HTERT RPE-1 (cell line): ENCODE measurements around the gene GRM8.

Experiments
- in situ Hi-C: fragments of 300-500 bp; cut with MboI; formaldehyde crosslinking; loops from 4 replicates; pipeline ENCODE4 v1.14.3; 2020; ENCODE audit warnings: low sequenced_read_pairs

The GRM8 gene

GRCh38 chr7:127252778-127253280 is at the start of gene GRM8:
Gene GRM8 (minus strand): TSS chr7:127252941.
- in situ Hi-C loops, result no loop called here

DNA sequence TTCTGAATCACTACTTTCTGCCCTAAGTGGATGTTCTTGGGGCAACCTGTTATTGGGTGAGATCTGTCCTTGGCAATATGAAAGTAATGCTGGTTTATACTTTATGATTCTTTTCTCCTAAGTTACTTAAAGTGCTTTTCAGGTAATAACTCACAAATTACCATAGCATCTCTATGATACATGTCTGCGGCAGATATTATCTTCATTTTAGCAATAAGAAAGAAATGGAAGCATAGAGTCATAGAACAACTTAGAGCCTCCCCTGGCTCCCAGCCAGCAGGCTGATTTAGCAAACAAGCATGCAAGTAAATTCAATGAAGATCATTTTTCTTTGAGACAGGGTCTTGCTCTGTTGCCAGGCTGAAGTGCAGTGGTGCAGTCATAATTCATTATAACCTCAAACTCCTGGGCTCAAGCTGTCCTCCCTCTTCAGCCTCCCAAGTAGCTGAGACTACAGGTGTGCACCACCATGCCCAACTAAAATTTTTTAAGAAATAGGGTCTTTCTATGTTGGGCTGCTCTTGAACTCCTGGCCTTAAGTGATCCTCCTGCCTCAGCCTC is 38.1 kb upstream of the GRM8 start:
- in situ Hi-C loops, result no loop called here

- in situ Hi-C loops, result no loop called here
Measured at GRCh38 chr7:127290116-127290655, 37.4 kb upstream of the GRM8 start.

- in situ Hi-C loops, result no loop called here
Measured at GRCh38 chr7:127287133-127287532, 34.4 kb upstream of the GRM8 start.

DNA sequence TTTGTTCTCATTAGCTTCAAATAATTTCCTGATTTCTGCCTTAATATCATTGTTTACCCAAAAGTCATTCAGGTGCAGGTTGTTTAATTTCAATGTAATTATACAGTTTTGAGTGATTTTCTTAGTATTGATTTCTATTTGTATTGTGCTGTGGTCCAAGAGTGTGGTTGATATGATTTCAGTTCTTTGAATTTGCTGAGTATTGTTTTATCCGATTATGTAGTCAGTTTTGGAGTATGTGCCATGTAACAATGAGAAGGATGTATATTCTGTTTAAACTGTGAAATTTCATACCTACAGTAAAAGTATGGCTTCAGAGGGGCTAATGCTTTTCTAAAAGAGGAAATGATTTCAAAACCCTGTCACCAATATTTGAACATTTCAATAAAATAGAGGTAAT is 17.4 kb upstream of the GRM8 start:
- in situ Hi-C loops, result no loop called here

DNA sequence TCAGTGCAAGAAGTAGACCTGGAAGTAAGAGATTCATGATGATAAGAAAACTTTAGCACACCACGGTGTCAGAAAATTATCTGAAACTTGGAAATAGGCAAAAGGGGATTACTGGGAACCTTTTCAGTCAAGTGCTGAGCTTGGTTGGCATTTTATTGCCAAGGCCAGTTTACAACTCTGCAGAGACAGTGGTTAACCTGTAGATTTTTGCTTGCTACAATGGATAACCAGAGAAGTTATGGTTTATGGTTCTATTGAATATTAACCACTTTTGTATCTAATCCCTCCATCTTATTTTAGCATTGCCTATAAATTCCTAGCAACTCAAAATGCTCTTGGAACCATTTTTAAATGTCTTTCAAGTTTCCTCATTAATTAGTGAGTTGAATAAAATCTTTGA is 13.3 kb upstream of the GRM8 start:
- in situ Hi-C loops, result no loop called here

DNA sequence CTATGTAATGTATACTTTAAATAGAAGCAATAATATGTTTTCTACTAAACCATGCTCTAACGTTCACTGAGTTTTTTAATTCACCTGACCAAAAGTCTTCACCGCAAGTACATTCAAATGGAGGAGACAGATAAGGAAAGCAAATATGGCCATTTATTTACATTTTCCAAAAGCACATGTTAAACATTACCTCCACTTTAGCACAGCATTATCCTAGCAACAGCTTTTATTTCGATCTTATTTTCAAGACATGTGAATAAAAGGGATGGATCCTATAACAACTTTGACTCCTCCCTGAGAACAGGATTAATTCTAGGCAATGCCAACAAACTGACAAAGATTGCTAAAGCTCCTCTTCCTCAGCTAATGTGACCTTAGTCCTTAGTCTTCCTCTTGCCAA is 11.5 kb upstream of the GRM8 start:
- in situ Hi-C loops, result no loop called here

- in situ Hi-C loops, result no loop called here
Measured at GRCh38 chr7:127258111-127258510, 5.4 kb upstream of the GRM8 start.

DNA sequence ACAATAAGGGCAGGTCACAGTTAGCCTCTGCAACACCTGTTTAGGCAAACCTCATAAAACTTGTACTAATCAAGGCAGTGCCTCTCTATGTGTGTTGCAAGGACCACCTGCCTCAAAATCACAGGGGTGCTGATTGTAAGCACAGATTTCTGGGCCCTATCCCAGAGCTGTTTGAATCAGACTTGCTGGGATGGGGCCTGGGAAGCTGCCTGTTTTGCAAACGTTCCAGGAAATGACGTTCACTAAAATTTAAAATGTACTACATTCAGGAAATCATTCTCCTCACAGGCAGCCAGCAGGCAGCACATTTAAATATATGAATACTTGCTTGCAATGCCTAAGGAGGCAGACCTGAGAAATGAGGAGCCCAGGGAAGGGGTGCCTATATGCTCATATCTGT is 4.3 kb upstream of the GRM8 start:
- in situ Hi-C loops, result no loop called here

DNA sequence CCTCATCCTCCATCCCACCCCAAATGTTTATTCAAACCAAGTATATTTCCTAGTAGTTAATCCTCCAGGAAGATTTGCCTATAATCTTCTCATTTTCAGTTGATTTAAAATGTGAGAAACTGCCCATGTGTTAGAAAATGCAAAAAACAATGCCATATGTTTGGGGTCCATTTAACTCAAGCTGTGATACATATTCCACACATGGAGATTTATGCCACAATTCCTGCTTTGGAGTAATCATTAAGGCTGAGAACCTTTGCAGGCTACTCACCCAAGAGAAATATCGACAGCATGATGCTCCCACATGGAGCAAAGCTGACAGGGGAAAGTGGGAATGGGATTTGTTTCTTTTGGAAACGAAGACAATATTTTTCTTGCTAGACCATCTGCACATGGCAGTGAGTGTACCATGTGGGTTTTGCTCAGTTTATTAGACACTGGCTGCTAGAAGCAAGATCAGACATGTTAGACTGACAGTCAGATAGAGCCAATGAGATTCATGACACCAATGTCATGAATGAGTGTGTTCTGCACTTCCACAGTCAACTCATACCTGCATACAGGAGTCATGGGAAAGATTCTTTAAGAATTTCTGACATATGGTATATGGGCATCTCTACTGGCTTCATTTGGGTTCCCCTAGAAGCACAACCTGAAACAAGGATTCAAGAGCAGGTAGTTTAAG is 3.4 kb upstream of the GRM8 start:
- in situ Hi-C loops, result no loop called here

DNA sequence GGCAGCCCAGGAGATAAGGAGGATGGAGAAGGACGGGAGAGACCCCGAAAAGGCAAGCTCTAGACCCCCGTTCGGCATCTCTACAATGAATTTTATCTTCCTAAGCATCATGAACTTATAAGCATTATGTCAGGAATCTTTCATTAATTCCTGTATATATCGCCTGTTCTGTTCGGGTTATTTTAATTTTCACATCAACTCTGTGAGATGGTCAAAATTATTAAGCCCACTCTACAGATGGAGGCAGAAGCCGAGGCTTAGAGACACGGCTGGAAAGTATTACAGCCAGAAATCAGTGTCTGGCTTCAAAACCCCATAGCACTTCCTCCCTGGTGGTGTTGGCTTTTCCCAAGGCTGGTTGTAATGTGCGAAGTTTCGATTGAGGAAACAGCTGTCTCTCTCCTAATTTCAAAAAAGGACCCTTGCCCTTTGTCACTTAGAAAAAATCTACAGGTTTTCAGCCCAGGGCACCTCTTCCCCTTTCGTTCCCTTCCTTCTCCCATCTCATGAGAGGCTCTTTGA is 1.5 kb upstream of the GRM8 start:
- in situ Hi-C loops, result no loop called here

DNA sequence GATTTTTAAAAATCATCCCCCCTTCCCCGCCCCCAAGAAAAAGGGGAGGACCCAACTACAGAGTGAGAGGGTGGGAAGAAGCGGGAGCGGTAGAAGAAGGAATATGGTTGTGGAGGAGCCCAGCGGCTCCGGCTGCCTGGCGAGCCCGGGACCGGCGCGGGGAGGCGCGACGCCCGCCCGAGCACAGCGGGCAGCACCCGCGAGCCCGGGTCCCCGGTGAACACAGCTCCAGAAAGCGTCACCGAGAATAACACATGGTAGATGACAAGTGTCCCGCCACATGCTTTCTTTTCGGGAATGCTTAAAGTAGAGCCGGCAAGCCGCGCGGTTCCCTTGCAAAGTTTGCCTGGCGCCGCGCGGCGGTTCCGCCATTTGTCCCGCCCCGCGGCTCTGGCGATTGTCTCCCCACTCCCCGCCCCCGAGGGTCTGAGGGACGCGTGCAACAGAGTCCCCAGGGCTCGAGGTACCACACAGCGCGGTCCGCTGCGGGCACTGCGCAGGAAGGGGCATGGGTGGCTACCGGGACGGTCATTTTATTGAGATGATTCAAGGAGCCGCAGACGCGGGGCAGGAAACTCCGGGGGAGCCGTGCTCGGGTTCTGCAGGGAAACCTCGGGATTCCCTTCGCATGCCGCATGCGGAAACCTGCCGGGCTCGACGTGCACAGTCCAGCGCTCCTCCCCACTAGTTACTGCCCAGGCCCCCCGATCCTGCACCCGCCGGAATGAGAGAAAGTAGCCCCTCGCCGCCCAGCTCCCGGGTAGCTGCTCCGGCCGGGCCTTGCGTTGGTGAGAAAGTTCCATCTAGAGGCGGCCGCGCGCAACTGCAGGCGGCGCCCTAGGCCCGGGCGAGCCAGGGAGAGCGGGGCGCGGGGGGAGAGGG is 781 bp upstream of the GRM8 start:
- in situ Hi-C loops, result no loop called here

GRCh38 chr7:127252377-127252713 is 396 bp downstream of the GRM8 start:
- in situ Hi-C loops, result no loop called here

- in situ Hi-C loops, result no loop called here
Measured at GRCh38 chr7:127251465-127252376, 1.0 kb downstream of the GRM8 start.

DNA sequence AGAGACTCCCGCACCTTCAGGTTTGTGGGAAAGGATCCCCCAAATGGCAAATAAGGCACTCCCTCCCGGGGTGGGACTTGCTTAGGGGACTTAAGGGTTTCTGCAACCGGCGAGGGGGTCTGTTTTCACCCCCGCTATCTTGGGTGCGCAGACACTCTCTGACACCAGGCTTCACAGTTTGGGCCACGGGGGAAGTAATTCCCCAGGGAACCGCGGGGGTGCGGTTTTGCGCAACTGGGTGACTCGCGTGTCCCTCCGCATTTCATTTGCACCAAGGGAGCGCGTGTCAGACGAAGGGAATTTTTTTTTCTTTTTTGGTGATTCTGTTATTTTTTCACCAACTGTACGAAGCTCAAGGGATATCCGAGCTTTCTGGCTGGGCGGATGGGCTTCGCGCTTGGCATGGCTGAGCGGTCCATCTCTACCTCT is 1.7 kb downstream of the GRM8 start:
- in situ Hi-C loops, result no loop called here

DNA sequence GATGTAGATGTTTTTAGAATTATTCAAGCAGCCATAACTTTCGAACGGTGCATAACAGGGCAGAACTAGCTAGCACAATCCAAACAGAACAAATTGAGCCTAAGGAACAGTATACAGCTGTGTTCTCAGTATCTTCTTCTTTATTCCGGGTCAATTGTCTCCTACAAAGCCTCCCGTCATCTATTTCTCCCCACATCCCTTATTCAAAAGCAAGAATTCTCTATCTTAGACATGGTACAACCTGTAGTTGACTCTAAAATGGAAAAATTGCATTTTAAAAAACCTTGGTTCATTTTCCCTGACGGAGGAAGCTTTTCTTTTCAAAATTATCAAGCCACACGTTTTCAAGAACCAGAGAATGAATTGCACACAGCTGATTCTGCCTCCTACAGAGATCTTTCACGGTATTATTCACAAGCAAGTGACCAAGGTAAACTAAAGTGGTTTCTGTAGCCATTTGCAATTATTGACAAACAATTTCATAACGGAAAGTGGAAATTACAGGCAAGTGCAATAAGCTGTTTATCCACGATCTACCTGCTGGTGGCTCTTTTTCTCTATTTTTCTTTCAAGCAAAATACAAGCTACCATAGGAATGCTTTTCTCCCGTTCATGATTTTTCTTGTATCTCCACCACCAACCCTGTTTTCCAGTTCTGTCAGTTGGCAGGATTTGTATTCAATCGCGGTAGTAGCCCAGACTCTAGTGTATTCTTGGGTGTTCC is 2.3 kb downstream of the GRM8 start:
- in situ Hi-C loops, result no loop called here

GRCh38 chr7:127245607-127246006 is 7.1 kb downstream of the GRM8 start:
- in situ Hi-C loops, result no loop called here

GRCh38 chr7:127245002-127245401 is 7.7 kb downstream of the GRM8 start:
- in situ Hi-C loops, result no loop called here

- in situ Hi-C loops, result no loop called here
Measured at GRCh38 chr7:127239814-127240213, 12.9 kb downstream of the GRM8 start.

GRCh38 chr7:127233630-127234029 is 19.1 kb downstream of the GRM8 start:
- in situ Hi-C loops, result no loop called here
